OCI-LY3 (cell line): ENCODE measurements around the gene ADTRP.

Experiments used
- EZH2phosphoT487 ChIP-seq: fragments of 200-600 bp; shearing (Covaris generic); IDR thresholded peaks from 2 replicates; pipeline ENCODE4 v1.6.1; 2018; ENCODE audit warnings: antibody characterized with exemption, mixed run types, low read depth
- TF ChIP-seq, protein P1 (sequence below): fragments of 200-600, 300-600 bp; sonication (generic); IDR thresholded peaks from 2 replicates; pipeline ENCODE4 v1.5.1; 2014; ENCODE audit warnings: antibody characterized with exemption, low read length, low read depth

DNA sequence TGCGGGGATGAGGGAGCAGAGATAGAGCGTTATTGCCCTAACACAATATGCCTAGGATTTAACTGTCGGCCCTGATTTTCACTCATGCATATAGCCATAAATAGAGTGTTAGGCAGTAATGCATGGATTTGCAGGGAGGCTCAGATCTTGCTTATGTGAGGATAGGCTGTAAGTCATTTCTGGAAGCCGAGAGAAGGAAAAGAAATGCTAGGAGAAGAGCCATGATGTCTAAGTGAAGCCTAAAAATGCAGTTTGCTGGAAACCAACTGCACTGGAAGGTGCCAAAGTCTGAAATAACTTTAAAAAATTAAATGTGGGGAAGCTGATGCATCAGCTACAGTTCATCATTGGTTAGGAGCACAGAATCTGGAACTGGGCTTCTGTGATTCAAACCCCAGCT is 54.3 kb downstream of the ADTRP start:
- TF ChIP-seq, protein P1, sequence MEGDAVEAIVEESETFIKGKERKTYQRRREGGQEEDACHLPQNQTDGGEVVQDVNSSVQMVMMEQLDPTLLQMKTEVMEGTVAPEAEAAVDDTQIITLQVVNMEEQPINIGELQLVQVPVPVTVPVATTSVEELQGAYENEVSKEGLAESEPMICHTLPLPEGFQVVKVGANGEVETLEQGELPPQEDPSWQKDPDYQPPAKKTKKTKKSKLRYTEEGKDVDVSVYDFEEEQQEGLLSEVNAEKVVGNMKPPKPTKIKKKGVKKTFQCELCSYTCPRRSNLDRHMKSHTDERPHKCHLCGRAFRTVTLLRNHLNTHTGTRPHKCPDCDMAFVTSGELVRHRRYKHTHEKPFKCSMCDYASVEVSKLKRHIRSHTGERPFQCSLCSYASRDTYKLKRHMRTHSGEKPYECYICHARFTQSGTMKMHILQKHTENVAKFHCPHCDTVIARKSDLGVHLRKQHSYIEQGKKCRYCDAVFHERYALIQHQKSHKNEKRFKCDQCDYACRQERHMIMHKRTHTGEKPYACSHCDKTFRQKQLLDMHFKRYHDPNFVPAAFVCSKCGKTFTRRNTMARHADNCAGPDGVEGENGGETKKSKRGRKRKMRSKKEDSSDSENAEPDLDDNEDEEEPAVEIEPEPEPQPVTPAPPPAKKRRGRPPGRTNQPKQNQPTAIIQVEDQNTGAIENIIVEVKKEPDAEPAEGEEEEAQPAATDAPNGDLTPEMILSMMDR: no peak
- TF ChIP-seq EZH2phosphoT487: no peak
